Kidney (tissue), 14 donors: Measurements from ENCODE around the gene GPHA2. TPM values are rescaled to one million over a fixed set of nuclear protein-coding genes. Genes with fewer than 3 reads are reported as not detected.

ENCODE experiments used
- DNase-seq, 5 donors: peaks; one replicate each; pipeline ENCODE4 v3.0.0-alpha.2; 2013 to 2020
- FAIRE-seq: peaks from 2 replicates; lab custom pipeline; 2012; peaks lifted over from hg19 to GRCh38; lab: Jason Lieb, UNC
- H3K27ac ChIP-seq, 2 donors: one replicate each; pipeline ENCODE4 v1.7.0; 2013; ENCODE audit warnings: low read depth in 2 of 2, low read length in 2 of 2, inconsistent platforms in 1 of 2
- H3K27me3 ChIP-seq: one replicate; pipeline ENCODE4 v1.7.1; 2013; ENCODE audit warnings: low read length, inconsistent platforms; ENCODE audit not compliant: control insufficient read depth, insufficient read depth
- H3K36me3 ChIP-seq, 3 donors: one replicate each; pipeline versions ENCODE4 v1.7.0 to v1.7.1; 2013; ENCODE audit warnings: low read length in 3 of 3, control low read depth in 1 of 3, inconsistent platforms in 1 of 3; ENCODE audit not compliant: insufficient read depth in 3 of 3, control insufficient read depth in 2 of 3
- H3K4me1 ChIP-seq, 3 donors: one replicate each; pipeline versions ENCODE4 v1.7.0 to v1.7.1; 2013; ENCODE audit warnings: low read length in 3 of 3, inconsistent platforms in 1 of 3, low read depth in 1 of 3; ENCODE audit not compliant: control insufficient read depth in 2 of 3, insufficient read depth in 2 of 3
- H3K4me3 ChIP-seq, 3 donors: one replicate each; pipeline versions ENCODE4 v1.7.0 to v1.8.1; 2013; ENCODE audit warnings: low read length in 3 of 3, control low read depth in 1 of 3, inconsistent platforms in 1 of 3
- H3K9ac ChIP-seq, 3 donors: one replicate each; pipeline versions ENCODE4 v1.7.0 to v1.7.1; 2013; ENCODE audit warnings: low read length in 3 of 3, control low read depth in 1 of 3, inconsistent platforms in 1 of 3
- H3K9me3 ChIP-seq, 3 donors: one replicate each; pipeline versions ENCODE4 v1.7.0 to v1.7.1; 2013; ENCODE audit warnings: low read length in 3 of 3, control low read depth in 1 of 3, inconsistent platforms in 1 of 3; ENCODE audit not compliant: control insufficient read depth in 2 of 3, insufficient read depth in 1 of 3
- intact Hi-C: fragments of 100-400 bp; cut with DNase I; formaldehyde crosslinking; loops from one replicate; pipeline ENCODE4 v1.11.1; 2022
- polyA plus RNA-seq: library from polyadenylated mRNA; stranded (reverse); fragments of 350-450 nt; fragmentation: Illumina TruSeq; extraction: RNeasy Lipid Tissue Mini Kit (QIAGEN cat#74804); gene quantifications from one replicate; pipeline ENCODE4 v1.2.3, GENCODE V29; 2014; ENCODE audit warnings: low read depth, low replicate concordance; ENCODE audit not compliant: insufficient read depth
- total RNA-seq: library from RNA; stranded (reverse); fragmentation: NEBNext Ultra II Directional; extraction: Animal tissue kit (Norgen Biotek cat#: 25700); gene quantifications from one replicate; pipeline ENCODE4 v1.2.1, GENCODE V29; 2021
- TF ChIP-seq, protein P1 (sequence below): IDR thresholded peaks from 3 replicates; pipeline ENCODE4 v1.5.1; 2012; ENCODE audit warnings: mild to moderate bottlenecking, moderate library complexity, borderline replicate concordance; ENCODE audit not compliant: insufficient read depth; ENCODE audit errors: extremely low read depth
- donor health status: control.
- donor health status: control.
- donor health status: control.
- donor health status: control.
- donor health status: control.
- donor health status: DM: yes; HTN: yes; CAD: no.
- donor health status: Normal renal cell carcinoma (clear cell type).

The GPHA2 gene
- total and polyA plus RNA-seq, 2 donors from 2014 or later = 0.99 TPM; not detected in 1

DNA sequence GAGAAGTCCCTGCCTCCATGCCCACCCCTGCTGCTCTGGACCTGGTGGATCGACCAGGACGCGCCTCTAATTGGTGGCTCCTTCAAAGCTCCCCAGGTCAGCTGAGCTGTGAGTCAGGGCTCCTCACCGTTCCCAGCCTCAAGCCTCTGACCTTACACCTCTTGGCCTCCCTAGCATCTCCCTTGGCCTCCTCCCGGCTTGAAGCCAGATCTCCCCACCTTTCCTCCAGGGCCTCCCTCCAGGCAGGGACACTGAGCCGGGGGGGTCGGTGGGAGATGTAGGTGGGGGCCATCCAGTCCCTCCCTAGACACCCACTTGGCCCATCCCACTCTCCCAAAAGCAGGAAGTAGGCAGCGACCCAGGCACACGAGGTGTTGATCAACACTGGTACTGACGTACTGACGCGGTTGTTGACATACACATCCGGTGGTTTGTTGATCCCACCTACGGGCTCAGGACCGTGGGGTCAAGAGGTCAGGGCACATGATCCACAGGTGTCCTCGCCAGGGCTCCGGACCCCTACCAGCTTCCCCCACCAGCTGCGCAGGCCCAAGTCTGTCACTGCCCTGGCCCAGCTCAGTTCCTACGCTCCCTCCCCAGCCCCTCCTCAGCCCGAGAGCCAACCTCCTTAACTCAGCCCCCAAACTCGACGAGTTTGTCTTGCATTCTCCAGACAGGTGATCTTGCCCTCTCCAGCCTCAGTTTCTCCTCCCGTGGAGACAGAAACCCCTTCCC lies 19.5 kb downstream of the GPHA2 start:
- Histone ChIP-seq H3K27me3 (no peaks in the 10 kb centered on the region), H3K27ac (peak overlapping the region; percentile 67 to 75), H3K9ac (peak overlapping the region; percentile 91 to 100 (median 96)), H3K9me3 (no peaks in the 10 kb centered on the region), H3K4me3 (peak overlapping the region; percentile 96 to 100 (median 99)), H3K4me1 (peaks cover 0 to 16% (median 4%) of the 10 kb centered on the region in 3 donors), H3K36me3 (peaks cover 0 to 15% (median 11%) of the 10 kb centered on the region in 3 donors)
- intact Hi-C loops = no loop called here
- TF ChIP-seq, protein P1, sequence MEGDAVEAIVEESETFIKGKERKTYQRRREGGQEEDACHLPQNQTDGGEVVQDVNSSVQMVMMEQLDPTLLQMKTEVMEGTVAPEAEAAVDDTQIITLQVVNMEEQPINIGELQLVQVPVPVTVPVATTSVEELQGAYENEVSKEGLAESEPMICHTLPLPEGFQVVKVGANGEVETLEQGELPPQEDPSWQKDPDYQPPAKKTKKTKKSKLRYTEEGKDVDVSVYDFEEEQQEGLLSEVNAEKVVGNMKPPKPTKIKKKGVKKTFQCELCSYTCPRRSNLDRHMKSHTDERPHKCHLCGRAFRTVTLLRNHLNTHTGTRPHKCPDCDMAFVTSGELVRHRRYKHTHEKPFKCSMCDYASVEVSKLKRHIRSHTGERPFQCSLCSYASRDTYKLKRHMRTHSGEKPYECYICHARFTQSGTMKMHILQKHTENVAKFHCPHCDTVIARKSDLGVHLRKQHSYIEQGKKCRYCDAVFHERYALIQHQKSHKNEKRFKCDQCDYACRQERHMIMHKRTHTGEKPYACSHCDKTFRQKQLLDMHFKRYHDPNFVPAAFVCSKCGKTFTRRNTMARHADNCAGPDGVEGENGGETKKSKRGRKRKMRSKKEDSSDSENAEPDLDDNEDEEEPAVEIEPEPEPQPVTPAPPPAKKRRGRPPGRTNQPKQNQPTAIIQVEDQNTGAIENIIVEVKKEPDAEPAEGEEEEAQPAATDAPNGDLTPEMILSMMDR = no peak
- no peak for FAIRE-seq
- peak in 3 of 5 donors; percentile 53 to 85 (median 83) for DNase-seq

DNA sequence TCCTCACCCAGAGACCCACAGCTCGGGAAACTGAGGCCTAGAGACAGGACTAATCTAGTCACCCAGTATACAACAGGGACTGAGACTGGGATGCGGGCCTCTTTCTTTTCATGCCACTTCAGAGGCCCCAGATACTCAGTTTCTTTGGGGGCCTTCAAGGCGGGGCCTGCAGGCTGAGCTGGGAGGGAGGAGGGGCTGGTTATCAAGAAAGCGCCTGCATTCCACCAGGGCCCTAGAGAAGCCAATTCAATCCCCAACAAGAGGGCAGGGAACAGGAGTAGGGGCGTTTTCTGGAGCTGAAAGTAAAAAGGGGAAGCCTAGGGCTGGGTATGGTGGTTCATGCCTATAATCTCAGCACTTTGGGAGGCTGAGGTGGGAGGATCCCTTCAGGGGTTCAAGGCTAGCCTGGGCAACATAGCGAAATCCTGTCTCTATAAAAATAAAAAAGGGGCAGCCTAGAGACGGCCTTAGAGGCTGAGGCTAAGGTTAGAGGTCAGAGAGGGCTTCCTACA lies 20.3 kb downstream of the GPHA2 start:
- peaks cover 0 to 22% (median 11%) of the 10 kb centered on the region in 3 donors for H3K36me3 ChIP-seq
- H3K9ac ChIP-seq = peak overlapping the region in 1 of 3 donors; percentile 96
- H3K4me3 ChIP-seq = peak overlapping the region in 1 of 3 donors; percentile 99
- H3K9me3 ChIP-seq = no peaks in the 10 kb centered on the region
- H3K27me3 ChIP-seq = no peaks in the 10 kb centered on the region
- H3K27ac ChIP-seq = no peak overlapping the region
- TF ChIP-seq, protein P1 = no peak
- DNase-seq = no peak
- FAIRE-seq = no peak
- intact Hi-C loops = no loop called here
- peaks cover 0 to 16% (median 4%) of the 10 kb centered on the region in 3 donors for H3K4me1 ChIP-seq

DNA sequence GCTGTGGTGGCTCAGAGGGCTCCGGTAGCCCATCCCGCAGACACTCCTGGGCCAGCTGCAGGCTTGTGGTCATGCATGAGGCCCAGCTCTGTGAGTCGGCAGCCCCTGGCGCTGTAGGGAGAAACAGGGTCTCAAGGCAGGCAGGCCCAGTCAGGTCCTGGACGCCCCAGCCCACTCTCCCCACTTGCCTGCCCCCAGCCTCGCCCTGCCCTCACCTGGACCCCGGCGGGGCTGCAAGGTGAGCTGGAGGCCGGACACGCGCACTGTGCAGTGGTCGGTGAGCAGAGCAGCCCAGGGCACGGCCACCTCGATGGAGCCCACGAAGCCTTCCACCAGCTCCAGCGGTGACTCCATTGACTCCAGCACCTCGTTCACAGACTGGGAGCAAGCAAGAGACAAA lies 21.6 kb downstream of the GPHA2 start:
- no peak overlapping the region for H3K9ac ChIP-seq
- peaks cover 0 to 30% (median 13%) of the 10 kb centered on the region in 3 donors for H3K36me3 ChIP-seq
- intact Hi-C loops = no loop called here
- no peaks in the 10 kb centered on the region for H3K27me3 ChIP-seq
- H3K27ac ChIP-seq = no peak overlapping the region
- no peak for DNase-seq
- no peak for FAIRE-seq
- H3K9me3 ChIP-seq = no peaks in the 10 kb centered on the region
- no peak overlapping the region for H3K4me3 ChIP-seq
- TF ChIP-seq, protein P1 = no peak
- peaks cover 0 to 16% (median 4%) of the 10 kb centered on the region in 3 donors for H3K4me1 ChIP-seq
